Peyer's patch (tissue), 4 donors: ENCODE measurements around the gene SAMD5.

ENCODE experiments used
- POLR2A ChIP-seq, 2 donors: fragments of 450-650 bp; IDR thresholded peaks; one replicate each; pipeline ENCODE4 v1.5.1; 2017; ENCODE audit warnings: antibody characterized with exemption in 2 of 2, mild to moderate bottlenecking in 2 of 2, moderate library complexity in 2 of 2
- TF ChIP-seq, protein P1 (sequence below), 6 experiments: fragments of 450-650 bp in 4 of 6; fragments of 200-600 bp in 2 of 6; sonication (generic) in 1 of 6; IDR thresholded peaks; one replicate each; pipeline ENCODE4 v1.5.1; 2017 to 2019; ENCODE audit warnings: antibody characterized with exemption in 6 of 6, mild to moderate bottlenecking in 3 of 6, moderate library complexity in 1 of 6

DNA sequence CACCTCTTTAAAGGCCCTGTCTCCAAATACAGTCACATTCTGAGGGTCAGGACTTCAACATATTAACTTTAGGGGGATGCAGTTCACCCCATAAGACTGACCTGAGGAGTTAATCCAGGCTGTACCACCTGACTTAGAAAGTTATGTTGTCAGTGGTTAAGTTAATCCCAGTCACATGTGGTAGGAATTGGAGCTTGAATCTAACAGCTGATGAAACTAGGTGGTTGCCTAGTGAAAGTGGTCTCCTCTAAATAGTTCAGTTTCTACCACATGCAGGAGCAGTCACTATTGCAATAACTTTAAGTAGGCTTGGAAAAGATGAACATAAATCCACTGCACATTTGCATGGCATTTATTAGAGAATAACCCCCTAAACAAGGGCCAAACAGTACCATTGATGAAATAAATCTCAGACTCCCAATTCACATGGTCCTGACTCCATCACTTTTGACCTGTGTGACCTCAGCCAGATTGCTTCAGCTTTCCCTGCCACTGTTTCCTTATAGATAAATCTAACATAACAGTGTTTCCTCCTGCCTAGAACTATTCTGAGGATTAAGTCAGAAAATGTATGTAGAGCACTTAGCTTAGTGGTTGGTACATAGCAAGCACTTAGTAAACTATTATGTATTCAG is 20.1 kb downstream of the SAMD5 start:
- TF ChIP-seq, protein P1, sequence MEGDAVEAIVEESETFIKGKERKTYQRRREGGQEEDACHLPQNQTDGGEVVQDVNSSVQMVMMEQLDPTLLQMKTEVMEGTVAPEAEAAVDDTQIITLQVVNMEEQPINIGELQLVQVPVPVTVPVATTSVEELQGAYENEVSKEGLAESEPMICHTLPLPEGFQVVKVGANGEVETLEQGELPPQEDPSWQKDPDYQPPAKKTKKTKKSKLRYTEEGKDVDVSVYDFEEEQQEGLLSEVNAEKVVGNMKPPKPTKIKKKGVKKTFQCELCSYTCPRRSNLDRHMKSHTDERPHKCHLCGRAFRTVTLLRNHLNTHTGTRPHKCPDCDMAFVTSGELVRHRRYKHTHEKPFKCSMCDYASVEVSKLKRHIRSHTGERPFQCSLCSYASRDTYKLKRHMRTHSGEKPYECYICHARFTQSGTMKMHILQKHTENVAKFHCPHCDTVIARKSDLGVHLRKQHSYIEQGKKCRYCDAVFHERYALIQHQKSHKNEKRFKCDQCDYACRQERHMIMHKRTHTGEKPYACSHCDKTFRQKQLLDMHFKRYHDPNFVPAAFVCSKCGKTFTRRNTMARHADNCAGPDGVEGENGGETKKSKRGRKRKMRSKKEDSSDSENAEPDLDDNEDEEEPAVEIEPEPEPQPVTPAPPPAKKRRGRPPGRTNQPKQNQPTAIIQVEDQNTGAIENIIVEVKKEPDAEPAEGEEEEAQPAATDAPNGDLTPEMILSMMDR (IDR thresholded peaks at IDR 0.05), result no peak
- no peak for TF ChIP-seq POLR2A (IDR thresholded peaks at IDR 0.05)
